Measurements from ENCODE around the gene IGFLR1. TPM values are rescaled to one million over a fixed set of nuclear protein-coding genes. Genes with fewer than 3 reads are reported as not detected.

IGFLR1 gene
- total and polyA plus RNA-seq, 9 of the 15 experiments (the other 6 are each of a cell fraction or from before 2014, with no cell fraction given): 1.0 to 14.3 (median 4.6) TPM

- TF ChIP-seq, protein P1, sequence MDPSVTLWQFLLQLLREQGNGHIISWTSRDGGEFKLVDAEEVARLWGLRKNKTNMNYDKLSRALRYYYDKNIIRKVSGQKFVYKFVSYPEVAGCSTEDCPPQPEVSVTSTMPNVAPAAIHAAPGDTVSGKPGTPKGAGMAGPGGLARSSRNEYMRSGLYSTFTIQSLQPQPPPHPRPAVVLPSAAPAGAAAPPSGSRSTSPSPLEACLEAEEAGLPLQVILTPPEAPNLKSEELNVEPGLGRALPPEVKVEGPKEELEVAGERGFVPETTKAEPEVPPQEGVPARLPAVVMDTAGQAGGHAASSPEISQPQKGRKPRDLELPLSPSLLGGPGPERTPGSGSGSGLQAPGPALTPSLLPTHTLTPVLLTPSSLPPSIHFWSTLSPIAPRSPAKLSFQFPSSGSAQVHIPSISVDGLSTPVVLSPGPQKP (CRISPR knock-in tag; IDR thresholded peaks at IDR 0.05): no peak
These were observed 22.7 kb downstream of the IGFLR1 start (continued) for GRCh38 chr19:35719402-35720162.

GRCh38 chr19:35718345-35719041, 23.8 kb downstream of the IGFLR1 start:
- no peaks in the 10 kb centered on the region for H3K9me1 ChIP-seq (ENCODE audit: control insufficient read depth, insufficient read depth, low read length)
- H3K27me3 ChIP-seq (ENCODE audit: control insufficient read depth in 2 of 2, insufficient read depth in 2 of 2, low read length in 2 of 2): peaks cover 0 to 13% of the 10 kb centered on the region in 2 experiments; a peak in 3 of 5 replicates
- H3K79me2 ChIP-seq (ENCODE audit: control insufficient read depth, insufficient read depth, low read length): peaks cover 33% of the 10 kb centered on the region
- WGBS (ENCODE audit: insufficient coverage, low coverage, missing lambda C conversion rate): 0% methylated on average over 23 of the region's 42 CpGs
- CTCF ChIA-PET (ENCODE audit: low intra/inter-chr PET ratio): interaction anchor here (2.9 to 3.0 kb wide), 2 partner anchors 25 to 168 kb away, joined by 25 to 76 read pairs; no protein-coding TSS in a partner anchor
- H2AFZ ChIP-seq (ENCODE audit: low read depth, low read length): no peak overlapping the region
- BruUV-seq (replicated peaks): TSS peak; percentile 61
- DNase-seq (ENCODE audit: extremely low read depth in 1 of 4, low spot score in 3 of 4) (peak in 2 of 4 experiments; percentile 27 to 30), FAIRE-seq (no peak), ATAC-seq (no peak)
- POLR2A ChIA-PET: interaction anchor here (0.6 to 1.9 kb wide), 9 partner anchors 10 to 403 kb away, joined by 3 to 12 read pairs (median 4); partner anchors contain the start of gene HAUS5
- intact Hi-C loops (cut with micrococcal nuclease): no loop called here
- peak overlapping the region; percentile 90 for H3K4me2 ChIP-seq (ENCODE audit: insufficient read depth, low read length)
- in situ Hi-C loops (cut with MboI): no loop called here
- peaks cover 14 to 64% of the 10 kb centered on the region in 2 experiments for H3K4me1 ChIP-seq (replicated peaks in 1 of 2; ENCODE audit: control insufficient read depth in 2 of 2, insufficient read depth in 2 of 2, low read length in 2 of 2)
- peaks cover 40% of the 10 kb centered on the region; the same call in 2 of the 3 replicates for H3K36me3 ChIP-seq (ENCODE audit: control insufficient read depth, insufficient read depth, low read length)
- H4K20me1 ChIP-seq (replicated peaks; ENCODE audit: control insufficient read depth, insufficient read depth, low read length): 0 out of 2 replicates have a peak, but pooled peaks cover 11% of the 10 kb centered on the region
- peak overlapping the region; percentile 85 to 98 for H3K9ac ChIP-seq (ENCODE audit: insufficient read depth in 1 of 2, low read depth in 2 of 2, low read length in 2 of 2)
- peak overlapping the region; percentile 81 for H3K27ac ChIP-seq (ENCODE audit: extremely low read depth, low read depth, low read length)
- H3K4me3 ChIP-seq: peak overlapping the region; percentile 96
- H3K9me3 ChIP-seq (replicated peaks; ENCODE audit: control insufficient read depth, insufficient read depth, low read depth, low read length): no peaks in the 10 kb centered on the region
- TF ChIP-seq FOXP4 (CRISPR knock-in tag; IDR thresholded peaks at IDR 0.05; ENCODE audit: borderline replicate concordance) (0 out of 2 replicates have a peak, but pooled peaks have one; percentile 39), MAZ (CRISPR knock-in tag; conservative IDR thresholded peaks at IDR 0.05 in 1 of 2, IDR thresholded peaks at IDR 0.05 in 1 of 2) (0 out of 4 replicates have a peak, but pooled peaks of 1 of the 2 experiments have one; percentile 34), ZNF263 (CRISPR knock-in tag; IDR thresholded peaks at IDR 0.05; ENCODE audit: borderline replicate concordance) (0 out of 2 replicates have a peak, but pooled peaks have one; percentile 27), CHD1 (IDR thresholded peaks at IDR 0.05; ENCODE audit: low read length) (peak; percentile 40), ETS1 (conservative IDR thresholded peaks at IDR 0.05; ENCODE audit: control insufficient read depth, low read depth, low read length) (0 out of 2 replicates have a peak, but pooled peaks have one; percentile 53), NFE2 (IDR thresholded peaks at IDR 0.05; ENCODE audit: low read depth) (no peak), FOXA3 (CRISPR knock-in tag; conservative IDR thresholded peaks at IDR 0.05 in 1 of 2, IDR thresholded peaks at IDR 0.05 in 1 of 2) (no peak), GABPB1 (CRISPR knock-in tag; IDR thresholded peaks at IDR 0.05) (0 out of 2 replicates have a peak, but pooled peaks have one; percentile 29), RFX5 (IDR thresholded peaks at IDR 0.05; ENCODE audit: low read depth, low read length) (no peak), MYC (IDR thresholded peaks at IDR 0.05; ENCODE audit: low read depth, low read length) (peak; percentile 26; the same call in 1 of the 2 replicates), MYC (CRISPR knock-in tag; IDR thresholded peaks at IDR 0.05; ENCODE audit: borderline replicate concordance, low read depth) (no peak)
